OCI-LY3 (cell line): ENCODE measurements around the gene DENND2A.

Source experiments
- H2AFZ ChIP-seq: fragments of 200-600, 300-600 bp; shearing (Covaris generic); 2 replicates; pipeline ENCODE4 v1.6.0; 2014; ENCODE audit warnings: antibody characterized with exemption, low read depth, low read length
- H3K27ac ChIP-seq: fragments of 200-600, 300-600 bp; sonication (generic); 2 replicates; pipeline ENCODE4 v1.5.1; 2014; ENCODE audit warnings: mild to moderate bottlenecking, low read length, moderate library complexity, mixed read lengths
- H3K27me3 ChIP-seq: fragments of 200-600, 300-600 bp; sonication (generic); 2 replicates; pipeline ENCODE4 v1.6.1; 2014; ENCODE audit warnings: low read depth, low read length, mixed read lengths
- H3K36me3 ChIP-seq: fragments of 200-600, 300-600 bp; sonication (generic); replicated peaks from 2 replicates; pipeline ENCODE3; 2014; ENCODE audit warnings: low read depth, low read length, mixed read lengths
- H3K4me1 ChIP-seq: fragments of 300-600, 200-600 bp; sonication (generic); 2 replicates; pipeline ENCODE4 v1.6.1; 2014; ENCODE audit warnings: low read length, mixed read lengths
- H3K4me2 ChIP-seq: fragments of 200-600, 300-600 bp; sonication (generic); 2 replicates; pipeline ENCODE4 v1.6.1; 2014; ENCODE audit warnings: low read length, mixed read lengths
- H3K4me3 ChIP-seq: fragments of 300-600, 200-600 bp; sonication (generic); 2 replicates; pipeline ENCODE4 v1.5.1; 2014; ENCODE audit warnings: antibody characterized with exemption, mild to moderate bottlenecking, low read length, moderate library complexity
- H3K79me2 ChIP-seq: fragments of 300-600, 200-600 bp; shearing (Covaris generic); 2 replicates; pipeline ENCODE4 v1.6.1; 2014; ENCODE audit warnings: mild to moderate bottlenecking, low read length, mixed read lengths
- H3K9ac ChIP-seq: fragments of 300-600, 200-600 bp; shearing (Covaris generic); 2 replicates; pipeline ENCODE4 v1.6.0; 2014; ENCODE audit warnings: mild to moderate bottlenecking, low read length, moderate library complexity
- H3K9me3 ChIP-seq: fragments of 200-600, 300-600 bp; shearing (Covaris generic); 2 replicates; pipeline ENCODE4 v1.6.1; 2014; ENCODE audit warnings: low read length, mixed read lengths; ENCODE audit not compliant: insufficient read depth
- H4K20me1 ChIP-seq: fragments of 200-600, 300-600 bp; sonication (generic); 2 replicates; pipeline ENCODE4 v1.6.1; 2016; ENCODE audit warnings: low read length, mixed read lengths; ENCODE audit not compliant: insufficient read depth
- CTCF ChIP-seq: fragments of 200-600, 300-600 bp; sonication (generic); IDR thresholded peaks from 2 replicates; pipeline ENCODE4 v1.5.1; 2014; ENCODE audit warnings: antibody characterized with exemption, low read length, low read depth
- EZH2phosphoT487 ChIP-seq: fragments of 200-600 bp; shearing (Covaris generic); IDR thresholded peaks from 2 replicates; pipeline ENCODE4 v1.6.1; 2018; ENCODE audit warnings: antibody characterized with exemption, mixed run types, low read depth

DENND2A gene

GRCh38 chr7:140611641-140612040 lies 29.0 kb downstream of the DENND2A start:
- Histone ChIP-seq H3K4me1 (no peaks in the 10 kb centered on the region), H3K4me3 (no peak overlapping the region), H3K9me3 (no peaks in the 10 kb centered on the region), H3K4me2 (no peak overlapping the region), H3K27me3 (no peaks in the 10 kb centered on the region), H3K9ac (no peak overlapping the region), H2AFZ (no peak overlapping the region), H3K79me2 (no peaks in the 10 kb centered on the region), H4K20me1 (no peaks in the 10 kb centered on the region), H3K27ac (no peak overlapping the region), H3K36me3 (no peaks in the 10 kb centered on the region)
- TF ChIP-seq CTCF (no peak), EZH2phosphoT487 (no peak)

- no peak overlapping the region for H3K4me3 ChIP-seq
- no peak for TF ChIP-seq EZH2phosphoT487
- no peak for TF ChIP-seq CTCF
- no peak overlapping the region for H3K9ac ChIP-seq
- no peaks in the 10 kb centered on the region for H3K79me2 ChIP-seq
- H3K27ac ChIP-seq = no peak overlapping the region
- H4K20me1 ChIP-seq = no peaks in the 10 kb centered on the region
- no peak overlapping the region for H3K4me2 ChIP-seq
- no peaks in the 10 kb centered on the region for H3K27me3 ChIP-seq
- no peaks in the 10 kb centered on the region for H3K9me3 ChIP-seq
- no peaks in the 10 kb centered on the region for H3K36me3 ChIP-seq
- H3K4me1 ChIP-seq = no peaks in the 10 kb centered on the region
- no peak overlapping the region for H2AFZ ChIP-seq
Measured at GRCh38 chr7:140610204-140611165, 30.1 kb downstream of the DENND2A start.

- Histone ChIP-seq H3K4me3 (no peak overlapping the region), H4K20me1 (no peaks in the 10 kb centered on the region), H3K27ac (no peak overlapping the region), H3K4me1 (no peaks in the 10 kb centered on the region), H3K9me3 (no peaks in the 10 kb centered on the region), H3K79me2 (no peaks in the 10 kb centered on the region), H3K27me3 (peaks cover under 1% of the 10 kb centered on the region; the same call in 1 of the 2 replicates), H3K9ac (no peak overlapping the region), H3K4me2 (no peak overlapping the region), H3K36me3 (no peaks in the 10 kb centered on the region), H2AFZ (no peak overlapping the region)
- TF ChIP-seq EZH2phosphoT487 (no peak), CTCF (no peak)
Measured at GRCh38 chr7:140609646-140610045, 31.0 kb downstream of the DENND2A start.

- Histone ChIP-seq H3K27ac (no peak overlapping the region), H3K79me2 (no peaks in the 10 kb centered on the region), H4K20me1 (no peaks in the 10 kb centered on the region), H3K36me3 (no peaks in the 10 kb centered on the region), H3K4me3 (no peak overlapping the region), H3K4me1 (no peaks in the 10 kb centered on the region), H3K9ac (no peak overlapping the region), H3K9me3 (no peaks in the 10 kb centered on the region), H3K4me2 (no peak overlapping the region), H2AFZ (no peak overlapping the region), H3K27me3 (peaks cover 5% of the 10 kb centered on the region; the same call in 1 of the 2 replicates)
- TF ChIP-seq CTCF (no peak), EZH2phosphoT487 (no peak)
Measured at GRCh38 chr7:140607441-140607989, 33.1 kb downstream of the DENND2A start.
